Body of pancreas (tissue), 4 donors: ENCODE measurements around the gene VCX3B. TPM values are rescaled to one million over a fixed set of nuclear protein-coding genes. Genes with fewer than 3 reads are reported as not detected.
"Not testable (repeated sequence)": the region's sequence is repeated elsewhere in the genome, so short reads cannot be mapped to it uniquely, and the experiment has no call there.

Experiments
- ATAC-seq: fragments of 150-250 bp; one replicate; pipeline ENCODE4 v1.9.1; 2016
- DNase-seq, 4 donors: peaks; one replicate each; pipeline ENCODE4 v3.0.0-alpha.2; 2019
- H3K27ac ChIP-seq, 4 donors: fragments of 200-600 bp; sonication (generic); 1 replicate in 3 of 4; 2 replicates in 1 of 4; pipeline versions ENCODE4 v1.5.1 to v1.6.1; 2016 to 2019; ENCODE audit warnings: mild to moderate bottlenecking in 1 of 4, mixed read lengths in 1 of 4, moderate library complexity in 1 of 4
- H3K27me3 ChIP-seq, 2 donors: fragments of 200-600 bp; sonication (generic); one replicate each; pipeline ENCODE4 v1.6.0; 2016; ENCODE audit warnings: mild to moderate bottlenecking in 1 of 2
- H3K36me3 ChIP-seq, 2 donors: fragments of 200-600 bp; sonication (generic); replicated peaks in 1 of 2; 2 replicates each; pipeline ENCODE4 v1.5.1; 2016; ENCODE audit warnings: low read depth in 2 of 2; ENCODE audit not compliant: insufficient read depth in 1 of 2
- H3K4me1 ChIP-seq: fragments of 200-600 bp; sonication (generic); one replicate; pipeline ENCODE4 v1.6.0; 2016
- H3K4me3 ChIP-seq, 2 donors: fragments of 200-600 bp; sonication (generic); 1 replicate in 1 of 2; 2 replicates in 1 of 2; pipeline ENCODE4 v1.5.1; 2016 to 2019
- H3K9me3 ChIP-seq, 3 donors: fragments of 200-600 bp; sonication (generic); 1 replicate in 2 of 3; 2 replicates in 1 of 3; pipeline ENCODE4 v1.5.1; 2016
- CTCF ChIP-seq, 7 experiments: fragments of 450-650 bp in 4 of 7; fragments of 200-600 bp in 3 of 7; sonication (generic) in 3 of 7; IDR thresholded peaks; one replicate each; pipeline ENCODE4 v1.5.1; 2016 to 2019; ENCODE audit warnings: antibody characterized with exemption in 7 of 7
- POLR2A ChIP-seq, 3 donors: fragments of 450-650 bp; IDR thresholded peaks; one replicate each; pipeline ENCODE4 v1.6.1; 2016; ENCODE audit warnings: antibody characterized with exemption in 3 of 3, mild to moderate bottlenecking in 2 of 3
- WGBS, 2 donors: methylation state at CpG; one replicate each; pipeline ENCODE4 v1.1.5; 2017; 5-methylcytosine and 5-hydroxymethylcytosine counted together
- intact Hi-C: fragments of 100-400 bp; cut with DNase I; formaldehyde crosslinking; loops from one replicate; pipeline ENCODE4 v1.15.1; 2023
- total RNA-seq, 2 donors: library from RNA; depleted of rRNA; stranded (reverse); fragments of >200 nt; gene quantifications; one replicate each; pipeline ENCODE4 v1.1.0, GENCODE V29; 2016

The VCX3B gene
- total RNA-seq, 2 donors from 2014 or later: not detected

DNA sequence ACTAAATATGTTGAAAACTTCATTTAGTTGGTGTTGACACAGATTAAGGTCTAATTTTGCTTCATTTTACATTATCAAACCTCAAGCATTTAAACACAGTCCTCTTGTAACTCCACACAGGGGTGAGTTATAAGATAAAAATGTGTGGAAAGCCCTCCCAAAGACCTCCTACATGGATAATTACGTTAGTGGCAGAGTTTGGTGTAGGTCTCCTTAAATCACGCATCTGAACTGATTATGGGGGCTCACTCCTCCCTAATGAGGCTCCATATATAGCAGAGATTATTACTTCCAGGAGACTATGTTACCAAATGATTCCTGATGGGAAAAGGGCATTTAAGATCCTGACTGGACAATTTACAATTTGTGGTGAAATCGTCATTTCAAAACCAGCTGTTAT lies 32.2 kb upstream of the VCX3B start:
- no peaks in the 10 kb centered on the region for H3K36me3 ChIP-seq
- no peaks in the 10 kb centered on the region for H3K9me3 ChIP-seq
- ATAC-seq (no peak), DNase-seq (no peak)
- no peaks in the 10 kb centered on the region for H3K4me1 ChIP-seq
- TF ChIP-seq POLR2A (IDR thresholded peaks at IDR 0.05): no peak
- no peak for TF ChIP-seq CTCF (IDR thresholded peaks at IDR 0.05)
- no peak overlapping the region for H3K27ac ChIP-seq
- WGBS, 2 donors: 47 to 77% methylated on average over 1 to 3 of the region's 3 CpGs
- intact Hi-C loops: no loop called here
- H3K4me3 ChIP-seq: no peak overlapping the region
- H3K27me3 ChIP-seq: no peaks in the 10 kb centered on the region

DNA sequence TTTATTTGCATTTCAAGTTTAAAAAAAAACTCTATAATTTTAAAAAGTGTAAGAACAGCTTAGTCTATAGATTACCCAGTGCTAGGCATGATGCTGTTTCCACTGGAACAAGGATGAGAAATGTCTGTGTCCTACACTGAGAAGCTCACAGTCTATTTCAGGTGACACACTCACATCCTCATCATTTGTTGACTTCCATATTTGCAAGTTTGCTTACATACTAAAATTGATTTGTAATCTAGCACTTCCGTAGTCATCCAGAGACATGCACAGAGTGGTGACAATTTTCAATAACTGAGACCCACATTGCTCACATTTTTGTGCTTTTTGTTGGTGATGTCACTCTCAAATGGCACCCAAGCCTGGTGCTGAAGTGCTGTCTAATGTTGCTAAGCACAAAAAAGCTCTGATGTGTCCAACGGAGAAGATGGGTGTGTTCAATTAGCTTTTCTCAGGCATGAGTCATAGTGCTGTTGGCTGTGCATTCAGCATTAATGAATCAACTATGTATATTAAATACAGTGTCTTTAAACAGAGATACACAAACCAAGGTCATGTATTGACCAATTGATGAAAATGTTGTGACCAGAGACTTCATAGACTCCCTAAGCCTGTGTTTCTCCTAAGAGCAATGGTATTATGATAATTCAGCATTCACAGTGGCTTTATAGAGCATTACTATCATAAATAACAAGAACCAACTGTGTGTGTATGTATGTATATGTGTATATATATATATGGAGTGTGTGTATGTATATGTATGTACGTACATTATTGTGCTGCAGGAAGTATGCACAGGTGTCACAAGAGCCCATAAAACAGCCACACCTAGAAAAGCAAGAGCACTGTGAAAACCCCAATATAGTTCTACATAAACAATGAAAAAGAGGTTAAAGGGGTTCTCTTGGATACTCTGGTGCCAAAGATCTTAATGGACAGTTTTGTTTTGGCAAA lies 31.2 kb upstream of the VCX3B start:
- Histone ChIP-seq H3K4me3 (no peak overlapping the region), H3K4me1 (no peaks in the 10 kb centered on the region), H3K9me3 (no peaks in the 10 kb centered on the region), H3K36me3 (no peaks in the 10 kb centered on the region), H3K27ac (no peak overlapping the region), H3K27me3 (no peaks in the 10 kb centered on the region)
- TF ChIP-seq POLR2A (IDR thresholded peaks at IDR 0.05) (no peak), CTCF (IDR thresholded peaks at IDR 0.05) (no peak)
- no peak for ATAC-seq
- DNase-seq: no peak
- intact Hi-C loops: no loop called here
- WGBS, 2 donors: 67 to 81% methylated on average over 3 of the region's 3 CpGs

DNA sequence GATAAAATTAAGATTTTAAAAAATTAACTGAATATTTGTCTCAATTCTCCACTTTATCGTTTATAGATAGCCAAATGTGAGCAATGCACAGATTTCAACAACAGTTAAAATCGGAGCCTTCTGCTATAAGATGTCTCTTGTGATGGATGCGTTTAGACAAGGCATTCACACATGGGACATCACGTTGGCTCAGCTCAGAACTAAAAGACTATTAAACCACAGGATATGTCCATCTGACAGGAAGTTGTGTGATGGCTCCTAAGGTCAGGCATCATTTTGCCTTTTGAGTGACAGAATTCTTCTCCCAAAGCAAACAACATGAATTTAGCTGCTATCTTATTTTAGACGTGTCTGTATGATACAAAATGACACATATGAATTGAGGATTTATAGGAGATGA lies 17.3 kb upstream of the VCX3B start:
- ATAC-seq (no peak), DNase-seq (no peak)
- WGBS, 2 donors: 37 to 67% methylated on average over 5 of the region's 5 CpGs
- no peaks in the 10 kb centered on the region for H3K36me3 ChIP-seq
- intact Hi-C loops: no loop called here
- H3K9me3 ChIP-seq: no peaks in the 10 kb centered on the region
- TF ChIP-seq POLR2A (IDR thresholded peaks at IDR 0.05) (no peak), CTCF (IDR thresholded peaks at IDR 0.05) (no peak)
- no peak overlapping the region for H3K27ac ChIP-seq
- no peak overlapping the region for H3K4me3 ChIP-seq
- no peaks in the 10 kb centered on the region for H3K4me1 ChIP-seq
- H3K27me3 ChIP-seq: no peaks in the 10 kb centered on the region

DNA sequence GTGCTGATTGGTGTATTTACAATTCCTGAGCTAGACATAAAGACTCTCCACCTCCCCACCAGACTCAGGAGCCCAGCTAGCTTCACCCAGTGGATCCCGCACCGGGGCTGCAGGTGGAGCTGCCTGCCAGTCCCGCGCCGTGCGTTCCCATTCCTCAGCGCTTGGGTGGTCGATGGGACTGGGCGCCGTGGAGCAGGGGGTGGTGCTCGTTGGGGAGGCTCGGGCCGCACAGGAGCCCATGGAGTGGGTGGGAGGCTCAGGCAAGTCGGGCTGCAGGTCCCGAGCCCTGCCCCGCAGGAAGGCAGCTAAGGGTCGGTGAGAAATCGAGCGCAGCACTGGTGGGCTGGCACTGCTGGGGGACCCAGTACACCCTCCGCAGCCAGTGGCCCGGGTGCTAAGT lies 12.3 kb upstream of the VCX3B start:
- H3K27me3 ChIP-seq, intact Hi-C loops, H3K4me3 ChIP-seq, H3K27ac ChIP-seq, H3K36me3 ChIP-seq, H3K9me3 ChIP-seq, DNase-seq, H3K4me1 ChIP-seq, ATAC-seq: not testable (repeated sequence)
- WGBS, 2 donors: no CpG with 5 or more reads among the region's 21 CpGs

DNA sequence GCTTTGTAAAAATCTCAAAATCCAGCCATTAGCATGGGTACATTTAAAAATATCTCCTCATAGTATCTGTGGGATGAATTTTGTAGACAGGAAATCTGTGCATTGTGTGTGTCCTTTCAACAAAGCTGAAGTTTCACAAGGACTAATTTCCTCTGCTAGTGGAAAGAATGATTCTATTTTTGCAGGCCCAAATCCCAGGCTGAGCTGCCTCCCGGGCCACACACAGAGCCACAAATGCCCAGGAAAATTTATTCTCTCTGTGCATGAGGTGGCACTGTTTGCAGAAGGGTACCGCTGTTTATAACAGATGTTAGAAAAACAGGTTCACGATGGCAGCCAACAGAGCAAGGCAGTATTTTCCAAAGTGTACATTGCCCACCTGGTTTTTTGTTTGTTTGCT lies 11.0 kb upstream of the VCX3B start:
- no peak overlapping the region for H3K4me3 ChIP-seq
- H3K27ac ChIP-seq: no peak overlapping the region
- 33 to 46% methylated on average over 2 to 3 of the region's 3 CpGs for WGBS, 2 donors
- intact Hi-C loops: no loop called here
- ATAC-seq: no peak
- H3K36me3 ChIP-seq: no peaks in the 10 kb centered on the region
- TF ChIP-seq CTCF (IDR thresholded peaks at IDR 0.05) (no peak), POLR2A (IDR thresholded peaks at IDR 0.05) (no peak)
- H3K9me3 ChIP-seq: no peaks in the 10 kb centered on the region
- DNase-seq: no peak
- H3K4me1 ChIP-seq: no peaks in the 10 kb centered on the region
- no peaks in the 10 kb centered on the region for H3K27me3 ChIP-seq
